Measurements from ENCODE around the gene PRPS1.
A peak's percentile ranks its signal among the peaks of the same experiment; 100 is the strongest.

Gene PRPS1

DNA sequence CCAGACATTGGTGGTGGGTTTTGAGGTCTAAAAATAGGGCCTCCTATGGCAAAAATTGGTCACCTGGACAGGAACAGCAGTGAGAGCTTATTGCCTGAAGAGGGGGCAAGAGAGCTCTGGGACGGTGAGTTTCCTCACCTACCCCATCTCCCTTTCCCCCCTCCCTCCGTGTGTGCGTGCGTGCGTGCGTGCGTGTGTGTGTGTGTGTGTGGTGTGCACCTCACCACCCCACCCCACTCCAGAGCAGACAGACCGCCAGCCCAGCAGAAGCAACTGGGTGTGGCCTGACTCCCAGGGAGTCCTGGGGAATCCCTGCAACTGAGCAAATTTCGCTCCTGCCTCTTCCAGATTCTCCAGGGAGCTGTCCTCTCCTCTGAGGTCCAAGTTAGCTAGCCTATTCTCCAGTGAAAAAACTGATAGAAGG is 44.7 kb downstream of the PRPS1 start:
- DNase-seq (ENCODE audit: low spot score in 2 of 2), result peak; percentile 74 to 91
- H3K9me3 ChIP-seq, result no peaks in the 10 kb centered on the region
- peaks cover 36% of the 10 kb centered on the region for H3K4me1 ChIP-seq
- no peak overlapping the region for H3K4me3 ChIP-seq
- no peaks in the 10 kb centered on the region for H3K36me3 ChIP-seq (replicated peaks)
- in situ Hi-C loops (cut with MboI; ENCODE audit: low sequenced_read_pairs), result loop anchor here (25.0 kb wide), 1 partner anchor 389 kb away; no protein-coding TSS in a partner anchor
- H3K27me3 ChIP-seq (ENCODE audit: low read depth), result no peaks in the 10 kb centered on the region

DNA sequence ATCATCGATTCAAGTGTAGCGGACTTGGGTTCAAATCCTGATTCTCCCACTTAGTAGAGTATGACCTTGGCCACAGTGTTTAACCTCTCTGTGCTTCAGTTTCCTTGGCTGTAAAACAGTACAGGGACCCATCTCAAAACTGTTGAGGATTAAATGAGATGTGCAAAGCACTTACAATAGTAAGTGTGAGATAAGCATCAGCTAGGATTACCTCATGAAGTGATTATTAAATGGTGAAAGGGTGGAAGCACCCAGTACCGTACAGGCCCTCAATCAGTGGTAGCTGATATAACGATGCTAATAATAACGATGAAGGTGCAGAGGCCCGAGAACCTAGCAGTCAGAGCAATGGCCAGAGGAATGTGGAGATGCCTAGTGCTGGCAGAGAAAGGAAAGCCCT is 45.1 kb downstream of the PRPS1 start:
- no peaks in the 10 kb centered on the region for H3K36me3 ChIP-seq (replicated peaks)
- no peaks in the 10 kb centered on the region for H3K9me3 ChIP-seq
- H3K4me3 ChIP-seq, result no peak overlapping the region
- no peaks in the 10 kb centered on the region for H3K27me3 ChIP-seq (ENCODE audit: low read depth)
- DNase-seq (ENCODE audit: low spot score in 2 of 2), result peak in 1 of 2 experiments; percentile 25
- peaks cover 36% of the 10 kb centered on the region for H3K4me1 ChIP-seq
- in situ Hi-C loops (cut with MboI; ENCODE audit: low sequenced_read_pairs), result loop anchor here (25.0 kb wide), 1 partner anchor 389 kb away; no protein-coding TSS in a partner anchor

DNA sequence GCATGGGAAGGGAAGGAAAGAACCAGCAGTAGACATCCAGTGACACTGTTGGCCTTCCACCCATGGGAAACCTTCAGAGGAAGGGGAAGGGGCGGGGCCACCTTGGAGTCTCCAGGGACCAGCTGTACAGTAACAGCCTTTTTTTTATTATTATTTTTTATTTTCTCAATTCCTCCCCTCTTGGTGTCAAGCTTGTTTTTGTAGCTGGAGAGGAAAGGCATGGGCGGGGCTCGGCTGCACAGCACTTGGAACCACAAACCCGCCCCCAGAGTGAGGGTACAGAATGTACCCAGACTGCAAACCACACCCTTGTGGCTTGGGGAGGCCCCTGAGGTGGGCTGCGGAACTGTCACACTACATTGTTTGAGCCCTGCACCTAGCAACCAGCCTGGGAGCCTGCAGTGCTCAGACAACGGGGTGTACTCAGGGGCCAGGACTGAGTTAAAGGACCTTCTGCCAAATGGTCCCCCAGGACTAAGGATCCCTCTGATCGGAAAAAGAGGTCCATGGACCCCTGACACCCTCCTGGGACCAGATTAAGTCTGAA is 45.7 kb downstream of the PRPS1 start:
- peak; percentile 38 to 77 for DNase-seq (ENCODE audit: low spot score in 2 of 2)
- in situ Hi-C loops (cut with MboI; ENCODE audit: low sequenced_read_pairs), result loop anchor here (25.0 kb wide), 1 partner anchor 388 kb away; no protein-coding TSS in a partner anchor
- H3K9me3 ChIP-seq, result no peaks in the 10 kb centered on the region
- H3K4me3 ChIP-seq, result no peak overlapping the region
- H3K4me1 ChIP-seq, result peaks cover 36% of the 10 kb centered on the region
- H3K27me3 ChIP-seq (ENCODE audit: low read depth), result no peaks in the 10 kb centered on the region
- H3K36me3 ChIP-seq (replicated peaks), result no peaks in the 10 kb centered on the region

DNA sequence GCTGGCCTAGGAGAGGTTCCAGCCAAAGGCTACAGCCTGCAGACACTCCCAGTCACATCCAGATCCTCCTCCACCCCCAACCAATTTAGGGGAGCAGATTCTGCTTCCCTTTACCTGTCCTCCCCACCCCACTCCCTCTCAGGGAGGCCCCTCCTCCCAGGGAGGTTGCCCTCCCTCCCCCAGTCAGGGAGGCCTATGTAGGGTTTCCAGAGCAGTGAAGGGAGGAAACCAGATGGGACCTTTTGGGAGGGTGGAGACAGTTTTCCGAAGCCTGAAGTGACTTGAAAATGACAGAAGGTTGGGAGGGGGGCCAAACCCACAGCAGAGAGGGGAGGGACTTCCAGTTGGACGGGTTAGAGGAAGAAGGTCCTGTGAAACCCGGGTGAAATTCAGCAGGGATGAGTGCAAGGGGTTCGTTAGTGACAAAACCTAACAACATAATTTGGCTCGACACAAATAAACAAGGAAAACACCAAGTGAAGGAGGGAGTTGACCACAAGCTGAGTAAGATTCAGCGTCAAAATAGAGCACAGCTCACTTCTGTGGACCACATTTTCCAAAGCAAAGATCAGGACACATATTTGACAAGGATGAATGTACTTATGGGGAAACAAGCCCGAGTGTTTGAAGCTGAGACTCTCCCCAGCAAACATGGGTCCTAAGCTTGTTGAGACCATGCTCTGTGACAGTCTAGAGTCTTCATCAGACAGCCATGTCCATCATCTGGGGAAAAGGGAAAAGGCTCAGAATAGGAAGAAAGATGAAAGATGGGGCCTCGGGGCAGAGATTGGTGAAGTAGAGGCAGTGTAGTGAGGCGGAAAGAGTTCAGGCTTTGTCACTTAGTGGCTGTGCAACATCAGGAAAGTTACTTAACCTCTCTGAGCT is 46.4 kb downstream of the PRPS1 start:
- in situ Hi-C loops (cut with MboI; ENCODE audit: low sequenced_read_pairs), result loop anchor here (5.0 to 25.0 kb wide), 2 partner anchors 43 to 388 kb away; no protein-coding TSS in a partner anchor
- Histone ChIP-seq H3K4me3 (no peak overlapping the region), H3K9me3 (no peaks in the 10 kb centered on the region), H3K36me3 (replicated peaks) (no peaks in the 10 kb centered on the region), H3K27me3 (ENCODE audit: low read depth) (no peaks in the 10 kb centered on the region), H3K4me1 (peaks cover 36% of the 10 kb centered on the region)
- DNase-seq (ENCODE audit: low spot score in 2 of 2), result peak in 1 of 2 experiments; percentile 50

DNA sequence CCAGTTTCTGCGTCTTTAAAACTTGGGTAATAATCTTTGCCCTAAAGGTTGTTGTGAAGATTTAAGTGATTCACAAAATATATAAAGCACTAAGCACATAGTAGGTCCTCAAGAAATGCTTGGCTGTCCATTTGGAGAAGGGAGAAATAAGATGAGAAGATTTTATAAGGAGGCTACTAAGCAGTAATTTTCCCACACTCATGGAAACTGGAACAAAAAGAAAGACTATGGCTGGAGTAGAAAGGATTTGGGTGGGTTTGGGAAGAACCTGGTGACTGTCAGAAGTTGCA is 47.0 kb downstream of the PRPS1 start:
- in situ Hi-C loops (cut with MboI; ENCODE audit: low sequenced_read_pairs), result loop anchor here (5.0 kb wide), 1 partner anchor 42 kb away; no protein-coding TSS in a partner anchor
- H3K9me3 ChIP-seq, result no peaks in the 10 kb centered on the region
- H3K27me3 ChIP-seq (ENCODE audit: low read depth), result no peaks in the 10 kb centered on the region
- peak overlapping the region; percentile 42 for H3K4me3 ChIP-seq
- H3K36me3 ChIP-seq (replicated peaks), result no peaks in the 10 kb centered on the region
- DNase-seq (ENCODE audit: low spot score in 2 of 2), result no peak
- peaks cover 36% of the 10 kb centered on the region for H3K4me1 ChIP-seq

DNA sequence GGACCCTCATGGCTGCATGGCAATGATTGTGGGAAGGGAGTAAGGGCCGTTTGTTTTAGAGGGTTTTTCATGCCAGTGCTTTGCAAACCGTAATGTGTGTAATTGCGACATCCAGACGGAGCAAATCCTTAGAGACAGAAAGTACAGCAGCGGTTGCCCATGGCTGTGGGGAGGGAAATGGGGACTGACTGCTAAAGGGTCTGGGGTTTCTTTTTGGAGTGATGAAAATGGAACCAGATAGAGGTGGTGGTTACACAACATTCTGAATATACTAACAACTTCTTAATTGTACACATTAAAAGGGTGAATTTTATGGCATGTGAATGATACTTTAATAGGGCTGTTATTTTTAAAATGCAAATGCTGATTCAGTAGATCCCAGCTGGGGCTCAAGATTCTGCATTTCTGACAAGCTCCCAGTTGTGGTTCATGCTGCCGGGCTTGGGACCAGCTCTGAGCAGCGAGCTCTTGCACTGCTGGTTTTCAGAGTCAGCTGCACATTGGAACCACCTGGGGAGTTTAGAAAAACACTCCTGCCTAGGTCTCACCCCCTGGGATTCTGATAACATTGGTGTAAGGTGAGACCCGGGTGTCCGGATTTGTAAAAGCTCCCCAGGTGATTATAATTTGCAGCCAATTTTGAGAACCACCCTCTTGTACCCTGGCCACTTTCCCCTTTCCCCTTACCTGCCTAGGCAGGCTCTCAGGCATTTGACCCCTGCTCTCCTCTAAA is 47.7 kb downstream of the PRPS1 start:
- DNase-seq (ENCODE audit: low spot score in 2 of 2), result peak; percentile 52 to 64
- in situ Hi-C loops (cut with MboI; ENCODE audit: low sequenced_read_pairs), result loop anchor here (5.0 kb wide), 1 partner anchor 41 kb away; no protein-coding TSS in a partner anchor
- H3K4me3 ChIP-seq, result peak overlapping the region; percentile 42

DNA sequence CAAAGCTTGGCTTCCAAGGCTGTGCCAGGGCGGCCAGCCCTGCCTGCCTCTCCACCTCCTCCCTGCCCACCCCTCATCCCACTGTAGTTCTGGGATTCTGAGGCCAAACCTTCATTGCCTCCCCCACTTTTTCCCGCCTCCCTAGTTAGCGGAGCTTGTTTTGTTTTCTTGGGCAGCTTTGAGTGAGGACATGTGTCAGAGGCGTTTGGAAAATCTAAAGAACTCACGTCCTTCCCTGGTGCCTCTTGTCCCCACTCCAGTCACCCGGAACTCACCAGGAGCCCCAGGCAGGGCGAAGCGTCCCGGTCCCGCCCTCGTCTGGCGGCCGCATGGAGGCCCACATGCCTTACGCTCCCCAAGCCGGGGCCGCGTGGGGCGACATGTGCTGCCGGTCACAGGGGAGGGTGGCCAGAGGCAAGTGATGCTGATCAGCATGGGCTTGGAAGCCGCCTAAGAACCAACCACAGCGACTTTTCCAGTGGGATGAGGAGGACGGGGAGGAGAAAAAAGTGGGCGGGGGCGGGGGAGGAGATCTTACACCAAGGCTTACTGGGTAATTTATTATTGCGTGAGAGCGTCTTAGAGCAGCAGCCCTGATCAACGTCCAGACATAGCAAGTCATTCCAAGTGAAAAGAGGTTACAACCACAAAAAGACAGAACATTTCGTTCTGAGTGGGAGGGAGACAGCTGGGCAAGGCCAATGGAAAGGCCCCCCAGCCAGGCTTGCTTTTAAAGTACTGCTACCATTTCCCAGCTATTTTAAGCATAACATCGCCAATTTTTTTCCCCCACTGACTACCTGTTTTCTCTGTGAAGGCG is 48.5 kb downstream of the PRPS1 start:
- DNase-seq (ENCODE audit: low spot score in 2 of 2), result peak; percentile 88 to 89
- Histone ChIP-seq H3K27me3 (ENCODE audit: low read depth) (no peaks in the 10 kb centered on the region), H3K4me3 (peak overlapping the region; percentile 42), H3K4me1 (peaks cover 36% of the 10 kb centered on the region), H3K36me3 (replicated peaks) (no peaks in the 10 kb centered on the region), H3K9me3 (no peaks in the 10 kb centered on the region)
- in situ Hi-C loops (cut with MboI; ENCODE audit: low sequenced_read_pairs), result loop anchor here (5.0 kb wide), 1 partner anchor 41 kb away; no protein-coding TSS in a partner anchor

More for the DNA sequence above, 47.7 kb downstream of the PRPS1 start:
- no peaks in the 10 kb centered on the region for H3K36me3 ChIP-seq (replicated peaks)
- no peaks in the 10 kb centered on the region for H3K27me3 ChIP-seq (ENCODE audit: low read depth)
- no peaks in the 10 kb centered on the region for H3K9me3 ChIP-seq
- peaks cover 36% of the 10 kb centered on the region for H3K4me1 ChIP-seq

DNA sequence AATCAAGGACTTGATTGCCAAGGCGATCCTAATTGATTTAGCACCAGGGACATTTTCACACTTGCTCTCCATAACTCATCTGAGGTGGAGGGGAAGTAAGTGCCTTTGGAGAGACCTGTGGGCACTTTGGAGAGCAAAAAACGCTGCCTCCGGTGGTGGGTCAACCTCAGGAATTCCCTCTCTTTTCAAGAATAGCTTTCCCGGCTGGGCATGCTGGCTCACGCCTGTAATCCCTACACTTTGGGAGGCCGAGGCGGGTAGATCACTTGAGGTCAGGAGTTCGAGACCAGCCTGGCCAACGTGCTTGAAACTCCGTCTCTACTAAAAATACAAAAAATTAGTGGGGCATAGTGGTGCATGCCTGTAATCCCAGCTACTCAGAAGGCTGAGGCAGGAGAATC is 49.2 kb downstream of the PRPS1 start:
- in situ Hi-C loops (cut with MboI; ENCODE audit: low sequenced_read_pairs), result loop anchor here (5.0 kb wide), 1 partner anchor 40 kb away; no protein-coding TSS in a partner anchor
- H3K27me3 ChIP-seq (ENCODE audit: low read depth), result no peaks in the 10 kb centered on the region
- no peak for DNase-seq (ENCODE audit: low spot score in 2 of 2)
- H3K36me3 ChIP-seq (replicated peaks), result no peaks in the 10 kb centered on the region
- H3K4me1 ChIP-seq, result peaks cover 36% of the 10 kb centered on the region
- H3K9me3 ChIP-seq, result no peaks in the 10 kb centered on the region
- peak overlapping the region; percentile 42 for H3K4me3 ChIP-seq

DNA sequence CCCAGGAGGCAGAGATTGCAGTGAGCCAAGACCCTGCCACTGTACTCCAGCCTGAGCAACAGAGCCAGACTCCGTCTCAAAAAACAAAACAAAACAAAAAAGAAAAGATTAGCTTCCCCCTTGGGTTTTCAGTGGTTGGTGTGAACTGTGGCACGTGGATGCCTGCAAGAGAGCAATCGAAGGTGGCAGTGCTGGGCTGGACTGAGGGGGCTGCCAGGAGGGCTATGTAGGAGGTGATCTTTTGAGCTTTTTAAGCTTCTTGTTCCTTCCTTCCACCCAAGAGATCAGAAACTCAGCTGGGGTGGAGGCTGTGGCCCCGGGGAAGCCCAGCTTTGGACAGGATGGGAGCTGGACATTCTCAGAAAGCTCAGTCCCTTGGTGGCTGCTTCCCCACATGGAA is 49.6 kb downstream of the PRPS1 start:
- no peak overlapping the region for H3K4me3 ChIP-seq
- H3K27me3 ChIP-seq (ENCODE audit: low read depth), result no peaks in the 10 kb centered on the region
- H3K36me3 ChIP-seq (replicated peaks), result no peaks in the 10 kb centered on the region
- H3K9me3 ChIP-seq, result no peaks in the 10 kb centered on the region
- no peak for DNase-seq (ENCODE audit: low spot score in 2 of 2)
- in situ Hi-C loops (cut with MboI; ENCODE audit: low sequenced_read_pairs), result loop anchor here (5.0 kb wide), 1 partner anchor 39 kb away; no protein-coding TSS in a partner anchor
- H3K4me1 ChIP-seq, result peaks cover 36% of the 10 kb centered on the region

DNA sequence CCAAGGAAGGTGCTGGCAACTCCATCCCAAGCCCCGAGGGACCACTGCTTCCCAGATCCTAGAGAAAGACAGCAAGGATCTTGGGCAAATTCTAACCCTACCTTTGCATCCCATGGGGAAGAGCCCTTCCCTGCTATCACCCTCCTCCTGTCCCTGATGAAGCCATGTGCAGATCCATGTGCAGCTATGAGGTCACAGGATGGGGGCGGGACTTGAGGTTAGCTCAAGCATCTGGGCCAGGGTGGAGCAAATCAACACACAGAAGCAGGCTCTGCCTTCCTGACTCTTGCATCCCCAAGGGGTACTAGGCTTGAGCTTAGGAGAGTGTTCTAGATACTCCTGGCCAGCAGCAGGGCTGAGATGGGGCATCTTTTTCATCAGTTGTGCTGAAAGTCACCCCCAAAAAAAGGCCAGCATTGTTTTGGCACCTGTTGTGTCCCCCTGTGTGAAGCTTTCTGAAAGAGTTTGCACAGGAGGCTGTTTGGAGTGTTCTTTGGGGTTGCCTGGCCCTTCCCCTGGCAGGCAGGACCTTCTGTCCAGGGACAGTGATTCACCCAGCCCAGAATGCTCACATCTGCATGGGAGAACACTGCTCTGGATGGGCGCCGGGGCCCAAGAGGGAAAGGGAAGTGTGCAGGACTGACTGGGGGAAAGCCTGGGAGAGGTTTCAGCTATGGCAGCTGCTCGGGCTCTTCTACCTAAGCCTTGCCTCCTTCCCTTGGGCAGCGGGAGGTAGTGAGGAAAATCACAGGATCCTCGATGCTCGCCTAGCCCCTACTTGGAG is 50.8 kb downstream of the PRPS1 start:
- Histone ChIP-seq H3K36me3 (replicated peaks) (no peaks in the 10 kb centered on the region), H3K4me3 (no peak overlapping the region), H3K27me3 (ENCODE audit: low read depth) (no peaks in the 10 kb centered on the region), H3K4me1 (peaks cover 24% of the 10 kb centered on the region), H3K9me3 (no peaks in the 10 kb centered on the region)
- DNase-seq (ENCODE audit: low spot score in 2 of 2), result no peak
- in situ Hi-C loops (cut with MboI; ENCODE audit: low sequenced_read_pairs), result loop anchor here (5.0 kb wide), 1 partner anchor 38 kb away; no protein-coding TSS in a partner anchor

DNA sequence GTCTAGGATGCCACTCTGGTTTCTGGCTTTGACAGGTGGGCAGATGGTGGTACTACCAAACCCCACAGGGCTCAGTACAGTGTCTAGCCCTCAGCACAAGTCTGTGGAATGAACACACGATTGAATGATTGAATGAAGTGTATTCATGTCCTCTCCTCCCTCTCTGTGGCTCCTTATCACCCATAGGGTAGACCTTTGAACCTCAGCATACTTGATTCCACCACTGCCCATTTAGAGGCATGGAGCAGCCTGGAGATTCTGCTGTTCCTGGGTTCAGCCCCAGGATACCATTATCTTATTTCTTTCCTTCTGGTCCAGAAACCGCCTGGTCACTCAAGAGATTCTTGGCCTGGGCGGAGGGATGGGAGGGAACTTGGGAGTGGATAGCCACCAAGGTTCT is 53.9 kb downstream of the PRPS1 start:
- H3K36me3 ChIP-seq (replicated peaks), result no peaks in the 10 kb centered on the region
- no peak overlapping the region for H3K4me3 ChIP-seq
- H3K27me3 ChIP-seq (ENCODE audit: low read depth), result no peaks in the 10 kb centered on the region
- H3K9me3 ChIP-seq, result no peaks in the 10 kb centered on the region
- no peak for DNase-seq (ENCODE audit: low spot score in 2 of 2)
- H3K4me1 ChIP-seq, result peaks cover 8% of the 10 kb centered on the region
- in situ Hi-C loops (cut with MboI; ENCODE audit: low sequenced_read_pairs), result no loop called here

DNA sequence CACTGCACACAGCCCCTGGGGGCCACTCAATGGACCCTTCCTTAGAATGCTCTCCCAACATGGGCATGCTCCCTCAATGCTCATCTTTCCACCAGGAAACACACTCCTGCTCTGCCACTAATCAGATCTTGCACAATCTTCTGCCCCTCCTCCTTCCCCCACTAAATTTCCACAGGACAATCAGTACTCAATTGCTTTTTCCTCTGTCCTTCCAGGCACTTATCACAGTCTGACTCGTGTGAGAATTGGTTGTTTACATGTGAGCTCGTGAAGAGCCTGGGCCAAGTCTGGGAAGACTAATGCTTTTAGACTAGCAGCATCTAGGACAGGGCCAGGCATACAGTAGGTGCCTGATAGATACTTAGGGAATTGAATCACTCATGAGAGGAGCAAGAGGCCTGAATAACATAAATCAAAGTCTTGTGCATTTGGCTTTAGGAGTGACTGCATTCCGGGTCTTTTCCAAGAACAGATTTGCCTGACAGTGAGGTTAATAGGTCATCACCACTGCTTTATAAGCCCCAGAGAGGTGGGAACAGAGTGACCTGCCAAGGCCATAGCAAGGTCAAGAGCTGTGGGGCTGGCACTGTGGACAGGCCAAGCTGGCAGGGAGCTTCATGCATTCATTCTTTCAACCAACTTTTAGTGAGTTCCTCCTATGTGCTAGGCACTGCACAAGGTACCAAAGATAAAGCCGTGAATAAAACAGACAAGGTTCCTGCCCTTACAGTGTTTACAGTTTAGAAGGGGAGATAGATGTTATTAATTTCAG is 55.0 kb downstream of the PRPS1 start:
- in situ Hi-C loops (cut with MboI; ENCODE audit: low sequenced_read_pairs), result no loop called here
- no peak for DNase-seq (ENCODE audit: low spot score in 2 of 2)
- no peaks in the 10 kb centered on the region for H3K27me3 ChIP-seq (ENCODE audit: low read depth)
- H3K4me3 ChIP-seq, result no peak overlapping the region
- H3K4me1 ChIP-seq, result 0 out of 2 replicates have a peak, but pooled peaks cover 3% of the 10 kb centered on the region
- H3K9me3 ChIP-seq, result no peaks in the 10 kb centered on the region
- no peaks in the 10 kb centered on the region for H3K36me3 ChIP-seq (replicated peaks)

All from HAP-1 (cell line).